Amniotic stem cell (primary cell): ENCODE results near the gene PRELP.

Source experiments
- DNase-seq: peaks from one replicate; lab custom pipeline; 2025; lab: John Stamatoyannopoulos, UW

PRELP gene

GRCh38 chr1:203525685-203526084, 50.1 kb downstream of the PRELP start:
- no peak for DNase-seq

- no peak for DNase-seq
Observed at GRCh38 chr1:203526130-203526529, 50.5 kb downstream of the PRELP start.

- no peak for DNase-seq
Observed at GRCh38 chr1:203526572-203526971, 51.0 kb downstream of the PRELP start.

GRCh38 chr1:203527013-203527412, 51.4 kb downstream of the PRELP start:
- no peak for DNase-seq

GRCh38 chr1:203528063-203528462, 52.5 kb downstream of the PRELP start:
- DNase-seq: no peak

- no peak for DNase-seq
Observed at GRCh38 chr1:203528976-203529835, 53.6 kb downstream of the PRELP start.

- no peak for DNase-seq
Observed at GRCh38 chr1:203531063-203531462, 55.5 kb downstream of the PRELP start.

- DNase-seq: no peak
Observed at GRCh38 chr1:203534012-203534411, 58.4 kb downstream of the PRELP start.

GRCh38 chr1:203534526-203534925, 58.9 kb downstream of the PRELP start:
- peak; percentile 94 for DNase-seq

- DNase-seq: no peak
Observed at GRCh38 chr1:203536575-203536974, 61.0 kb downstream of the PRELP start.

GRCh38 chr1:203536980-203537455, 61.4 kb downstream of the PRELP start:
- DNase-seq: no peak

- DNase-seq: no peak
Observed at GRCh38 chr1:203537806-203538464, 62.3 kb downstream of the PRELP start.

- DNase-seq: no peak
Observed at GRCh38 chr1:203538726-203539125, 63.1 kb downstream of the PRELP start.

GRCh38 chr1:203539831-203540546, 64.4 kb downstream of the PRELP start:
- DNase-seq: no peak
